IMR-90 (cell line): ENCODE measurements around the gene HLX. TPM values are rescaled to one million over a fixed set of nuclear protein-coding genes. Genes with fewer than 3 reads are reported as not detected.

Source experiments
- ATAC-seq: fragments of 200-7000 bp; cut with Tn5 transposase; 2 replicates; pipeline ENCODE4 v1.9.1; 2020; ENCODE audit warnings: low read depth, mild to moderate bottlenecking, moderate library complexity
- BruUV-seq: library from RNA; stranded (reverse); fragments of 400-500 nt; replicated peaks from 2 replicates; lab custom pipeline; 2021; lab: Mats Ljungman, UMichigan
- CTCF ChIA-PET: fragments of 300-600 bp; formaldehyde crosslinking; extraction: SDS; loops from one replicate; lab custom pipeline; 2021; ENCODE audit warnings: antibody characterized with exemption; lab: Yijun Ruan, JAX
- POLR2A ChIA-PET: fragments of 300-600 bp; sonication (Branson Sonifier 250); formaldehyde crosslinking; loops from one replicate; lab custom pipeline; 2022; ENCODE audit warnings: antibody characterized with exemption; ENCODE audit not compliant: unreplicated experiment; lab: Charles Lee
- DNase-seq: peaks from one replicate; pipeline ENCODE4 v3.0.0; 2013
- H2AFZ ChIP-seq: replicated peaks from 2 replicates; pipeline ENCODE3; 2013; ENCODE audit warnings: low read length, mild to moderate bottlenecking; ENCODE audit not compliant: poor library complexity
- H2AK5ac ChIP-seq: 2 replicates; pipeline ENCODE4 v1.6.1; 2013; ENCODE audit warnings: low read depth, low read length, inconsistent platforms
- H2AK9ac ChIP-seq: replicated peaks from 2 replicates; pipeline ENCODE3; 2013; ENCODE audit warnings: mild to moderate bottlenecking, low read depth, low read length, moderate library complexity; ENCODE audit not compliant: poor library complexity
- H2BK120ac ChIP-seq: 2 replicates; pipeline ENCODE4 v1.6.1; 2013; ENCODE audit warnings: low read depth, low read length, inconsistent platforms
- H2BK15ac ChIP-seq: 3 replicates; pipeline ENCODE4 v1.6.1; 2013; ENCODE audit warnings: low read depth, low read length, inconsistent platforms
- H2BK20ac ChIP-seq: 2 replicates; pipeline ENCODE4 v1.6.1; 2013; ENCODE audit warnings: low read depth, mild to moderate bottlenecking, inconsistent platforms, low read length, moderate library complexity
- H2BK5ac ChIP-seq: 2 replicates; pipeline ENCODE4 v1.6.1; 2013; ENCODE audit warnings: mild to moderate bottlenecking, low read depth, low read length, inconsistent platforms; ENCODE audit not compliant: poor library complexity, severe bottlenecking
- H3K14ac ChIP-seq: replicated peaks from 2 replicates; pipeline ENCODE4 v1.6.1; 2013; ENCODE audit warnings: low read depth, low read length, inconsistent platforms
- H3K18ac ChIP-seq: 2 replicates; pipeline ENCODE4 v1.6.1; 2013; ENCODE audit warnings: low read depth, low read length, control low read depth
- H3K23ac ChIP-seq: 2 replicates; pipeline ENCODE4 v1.6.1; 2013; ENCODE audit warnings: low read depth, low read length, inconsistent platforms
- H3K27ac ChIP-seq: 2 replicates; pipeline ENCODE4 v1.5.1; 2013; ENCODE audit warnings: mild to moderate bottlenecking, control low read depth, low read length; ENCODE audit not compliant: insufficient read depth
- H3K27me3 ChIP-seq: 2 replicates; pipeline ENCODE4 v1.6.1; 2013; ENCODE audit warnings: low read length; ENCODE audit not compliant: control insufficient read depth, insufficient read depth
- H3K36me3 ChIP-seq: 2 replicates; pipeline ENCODE4 v1.6.1; 2013; ENCODE audit warnings: low read length, mixed read lengths; ENCODE audit not compliant: control insufficient read depth, insufficient read depth
- H3K4ac ChIP-seq: 2 replicates; pipeline ENCODE4 v1.6.1; 2013; ENCODE audit warnings: low read depth, low read length, inconsistent platforms
- H3K4me1 ChIP-seq: 2 replicates; pipeline ENCODE4 v1.6.1; 2013; ENCODE audit warnings: low read length, mixed read lengths; ENCODE audit not compliant: control insufficient read depth, insufficient read depth
- H3K4me2 ChIP-seq: 2 replicates; pipeline ENCODE4 v1.6.1; 2013; ENCODE audit warnings: low read depth, mild to moderate bottlenecking, control low read depth, low read length, moderate library complexity
- H3K4me3 ChIP-seq: 2 replicates; pipeline ENCODE4 v1.5.1; 2013; ENCODE audit warnings: low read depth, mild to moderate bottlenecking, control low read depth, low read length, moderate library complexity; ENCODE audit not compliant: insufficient read depth
- H3K56ac ChIP-seq: 2 replicates; pipeline ENCODE4 v1.6.1; 2013; ENCODE audit warnings: low read length, inconsistent platforms; ENCODE audit not compliant: insufficient read depth; ENCODE audit errors: extremely low read depth
- H3K79me1 ChIP-seq, 2 experiments: 2 replicates each; pipeline ENCODE4 v1.6.1; 2013; ENCODE audit warnings: low read length in 2 of 2, inconsistent platforms in 1 of 2, low read depth in 1 of 2
- H3K9ac ChIP-seq: 2 replicates; pipeline ENCODE4 v1.6.1; 2013; ENCODE audit warnings: low read depth, low read length, control low read depth
- H3K9me1 ChIP-seq: 2 replicates; pipeline ENCODE4 v1.6.1; 2013; ENCODE audit warnings: low read length, inconsistent platforms; ENCODE audit not compliant: insufficient read depth
- H3K9me3 ChIP-seq: 2 replicates; pipeline ENCODE4 v1.6.1; 2013; ENCODE audit warnings: low read length; ENCODE audit not compliant: control insufficient read depth, insufficient read depth
- H4K20me1 ChIP-seq: 2 replicates; pipeline ENCODE4 v1.6.1; 2013; ENCODE audit warnings: low read length, inconsistent platforms; ENCODE audit not compliant: insufficient read depth
- H4K5ac ChIP-seq: 2 replicates; pipeline ENCODE4 v1.6.1; 2013; ENCODE audit warnings: mild to moderate bottlenecking, low read depth, low read length, control low read depth
- H4K8ac ChIP-seq, 2 experiments: 2 replicates each; pipeline ENCODE4 v1.6.1; 2013; ENCODE audit warnings: low read depth in 2 of 2, low read length in 2 of 2, control low read depth in 1 of 2, inconsistent platforms in 1 of 2
- H4K91ac ChIP-seq: 2 replicates; pipeline ENCODE4 v1.6.1; 2013; ENCODE audit warnings: low read depth, low read length, inconsistent platforms; ENCODE audit not compliant: insufficient read depth
- FOS ChIP-seq: fragments of 150-350 bp; IDR thresholded peaks from 2 replicates; pipeline ENCODE4 v1.6.1; 2016; ENCODE audit warnings: low read depth, low read length
- WGBS, 2 experiments: methylation state at CpG; one replicate each; pipeline versions ENCODE4 v1.1.5 to v1.1.7; 2013; ENCODE audit warnings: missing lambda C conversion rate in 2 of 2; ENCODE audit not compliant: insufficient read length in 1 of 2; ENCODE audit errors: extremely low coverage in 2 of 2; 5-methylcytosine and 5-hydroxymethylcytosine counted together
- dilution Hi-C: fragments of 300-500 bp; cut with HindIII; formaldehyde crosslinking; loops from one replicate; pipeline ENCODE4 v1.14.3; 2018; ENCODE audit warnings: low sequenced_read_pairs; ENCODE audit not compliant: unreplicated experiment
- in situ Hi-C: fragments of 300-500 bp; cut with MboI; formaldehyde crosslinking; loops from 3 replicates; pipeline ENCODE4 v1.14.3; 2019; ENCODE audit warnings: low sequenced_read_pairs, inconsistent platforms, mixed read lengths
- intact Hi-C: fragments of 100-400 bp; cut with micrococcal nuclease; formaldehyde crosslinking; loops from 2 replicates; pipeline ENCODE4 v1.10.0; 2022
- polyA plus RNA-seq, 3 experiments: library from polyadenylated mRNA; depleted of rRNA; stranded (reverse); fragments of >200 nt; gene quantifications; 2 replicates each; pipeline ENCODE4 v1.2.3, GENCODE V29; 2012; ENCODE audit warnings: low replicate concordance in 1 of 3
- total RNA-seq: library from RNA; depleted of rRNA; stranded (reverse); fragments of >200 nt; gene quantifications from 2 replicates; pipeline ENCODE4 v1.2.3, GENCODE V29; 2012

The HLX gene
- total and polyA plus RNA-seq, 2 of the 4 experiments (the other 2 are of a cell fraction), result 4.3 to 6.1 TPM

GRCh38 chr1:220839474-220839873, 39.8 kb upstream of the HLX start:
- intact Hi-C loops, result no loop called here

More at GRCh38 chr1:220839474-220839873, 39.8 kb upstream of the HLX start:
- Histone ChIP-seq H3K9me3 (peaks cover 4% of the 10 kb centered on the region), H4K8ac (no peak overlapping the region), H3K9ac (no peak overlapping the region), H3K27ac (no peak overlapping the region), H2AFZ (no peak overlapping the region), H3K4me3 (no peak overlapping the region), H4K20me1 (no peaks in the 10 kb centered on the region), H4K91ac (no peak overlapping the region), H2AK9ac (no peak overlapping the region), H3K79me1 (no peaks in the 10 kb centered on the region), H3K36me3 (no peaks in the 10 kb centered on the region), H3K56ac (no peak overlapping the region), H2BK20ac (no peak overlapping the region), H2BK120ac (no peak overlapping the region), H2BK15ac (no peak overlapping the region), H3K27me3 (peaks cover 3% of the 10 kb centered on the region), H3K23ac (no peak overlapping the region), H3K4ac (no peak overlapping the region), H3K9me1 (no peaks in the 10 kb centered on the region), H3K4me2 (no peak overlapping the region), H3K4me1 (peaks cover 6% of the 10 kb centered on the region; the same call in 1 of the 2 replicates), H3K18ac (no peak overlapping the region), H2AK5ac (no peak overlapping the region), H4K5ac (no peak overlapping the region), H3K14ac (no peak overlapping the region), H2BK5ac (no peak overlapping the region)
- POLR2A ChIA-PET, result no interaction called here
- TF ChIP-seq FOS, result no peak
- no TSS peak for BruUV-seq
- dilution Hi-C loops (no loop called here), in situ Hi-C loops (no loop called here)
- WGBS, 2 experiments, result 49% methylated on average over 4 of the region's 5 CpGs; no CpG with 5 or more reads in 1 of the 2 experiments
- DNase-seq, result no peak
- CTCF ChIA-PET, result no interaction called here
- no peak for ATAC-seq
